ENCODE measurements around the gene KCNA5.

Gene KCNA5

GRCh38 chr12:5023842-5024241, 19.8 kb upstream of the KCNA5 start:
- Histone ChIP-seq H3K9me2 (replicated peaks; ENCODE audit: insufficient read depth, low read length) (no peaks in the 10 kb centered on the region), H3K27me3 (ENCODE audit: low read length) (no peaks in the 10 kb centered on the region), H3K36me3 (ENCODE audit: low read length) (no peaks in the 10 kb centered on the region), H3K9me3 (ENCODE audit: insufficient read depth, low read length) (no peaks in the 10 kb centered on the region), H3K4me3 (ENCODE audit: insufficient read depth, low read length, poor library complexity, severe bottlenecking) (no peak overlapping the region), H3K27ac (ENCODE audit: low read depth, low read length) (no peak overlapping the region), H3K4me2 (ENCODE audit: low read depth, low read length, poor library complexity, severe bottlenecking) (no peak overlapping the region), H2AFZ (ENCODE audit: low read depth, low read length, severe bottlenecking) (no peak overlapping the region), H3F3A (ENCODE audit: insufficient read depth) (no peaks in the 10 kb centered on the region), H3K9ac (ENCODE audit: low read length) (no peak overlapping the region), H4K20me1 (ENCODE audit: low read depth, low read length) (no peaks in the 10 kb centered on the region), H3K79me2 (ENCODE audit: insufficient read depth, low read length) (no peaks in the 10 kb centered on the region)
- no peak for TF ChIP-seq EZH2phosphoT487 (conservative IDR thresholded peaks at IDR 0.05; ENCODE audit: low read length)
- TF ChIP-seq CTCF (IDR thresholded peaks at IDR 0.05; ENCODE audit: insufficient read depth, low read length, poor library complexity, severe bottlenecking) = no peak

- Histone ChIP-seq H3K9ac (ENCODE audit: low read length) (no peak overlapping the region), H3F3A (ENCODE audit: insufficient read depth) (no peaks in the 10 kb centered on the region), H4K20me1 (ENCODE audit: low read depth, low read length) (no peaks in the 10 kb centered on the region), H3K36me3 (ENCODE audit: low read length) (no peaks in the 10 kb centered on the region), H3K9me2 (replicated peaks; ENCODE audit: insufficient read depth, low read length) (no peaks in the 10 kb centered on the region), H3K4me3 (ENCODE audit: insufficient read depth, low read length, poor library complexity, severe bottlenecking) (no peak overlapping the region), H3K4me2 (ENCODE audit: low read depth, low read length, poor library complexity, severe bottlenecking) (no peak overlapping the region), H3K27me3 (ENCODE audit: low read length) (no peaks in the 10 kb centered on the region), H3K9me3 (ENCODE audit: insufficient read depth, low read length) (no peaks in the 10 kb centered on the region), H2AFZ (ENCODE audit: low read depth, low read length, severe bottlenecking) (no peak overlapping the region), H3K79me2 (ENCODE audit: insufficient read depth, low read length) (no peaks in the 10 kb centered on the region), H3K27ac (ENCODE audit: low read depth, low read length) (no peak overlapping the region)
- TF ChIP-seq EZH2phosphoT487 (conservative IDR thresholded peaks at IDR 0.05; ENCODE audit: low read length) (no peak), CTCF (IDR thresholded peaks at IDR 0.05; ENCODE audit: insufficient read depth, low read length, poor library complexity, severe bottlenecking) (no peak)
These were observed 17.2 kb upstream of the KCNA5 start for GRCh38 chr12:5026342-5026938.

GRCh38 chr12:5027046-5027821, 16.4 kb upstream of the KCNA5 start:
- Histone ChIP-seq H3K27ac (ENCODE audit: low read depth, low read length) (no peak overlapping the region), H3K9me2 (replicated peaks; ENCODE audit: insufficient read depth, low read length) (no peaks in the 10 kb centered on the region), H4K20me1 (ENCODE audit: low read depth, low read length) (no peaks in the 10 kb centered on the region), H3K79me2 (ENCODE audit: insufficient read depth, low read length) (no peaks in the 10 kb centered on the region), H3K9ac (ENCODE audit: low read length) (no peak overlapping the region), H3K27me3 (ENCODE audit: low read length) (no peaks in the 10 kb centered on the region), H3K36me3 (ENCODE audit: low read length) (no peaks in the 10 kb centered on the region), H3F3A (ENCODE audit: insufficient read depth) (no peaks in the 10 kb centered on the region), H3K4me2 (ENCODE audit: low read depth, low read length, poor library complexity, severe bottlenecking) (no peak overlapping the region), H3K9me3 (ENCODE audit: insufficient read depth, low read length) (no peaks in the 10 kb centered on the region), H2AFZ (ENCODE audit: low read depth, low read length, severe bottlenecking) (no peak overlapping the region), H3K4me3 (ENCODE audit: insufficient read depth, low read length, poor library complexity, severe bottlenecking) (no peak overlapping the region)
- no peak for TF ChIP-seq EZH2phosphoT487 (conservative IDR thresholded peaks at IDR 0.05; ENCODE audit: low read length)
- TF ChIP-seq CTCF (IDR thresholded peaks at IDR 0.05; ENCODE audit: insufficient read depth, low read length, poor library complexity, severe bottlenecking) = no peak
